Effector memory CD8-positive, alpha-beta T cell (primary cell): Measurements from ENCODE around the gene TSKU.
"Not testable (repeated sequence)": the region's sequence is repeated elsewhere in the genome, so short reads cannot be mapped to it uniquely, and the experiment has no call there.

Experiments used
- ATAC-seq: fragments of 150-1000 bp; cut with Tn5 transposase; replicated peaks from 2 replicates; pipeline ENCODE4 v1.10.0; 2021; ENCODE audit warnings: mild to moderate bottlenecking, moderate library complexity
- DNase-seq, 3 experiments: peaks; one replicate each; pipeline ENCODE4 v3.0.0; 2021
- H3K27ac Mint-ChIP-seq, 2 donors: one replicate each; pipeline ENCODE4 v1.8.0; 2022; ENCODE audit warnings: mild to moderate bottlenecking in 2 of 2, mixed read lengths in 2 of 2, moderate library complexity in 2 of 2
- H3K27me3 Mint-ChIP-seq, 2 donors: one replicate each; pipeline ENCODE4 v1.8.0; 2022; ENCODE audit warnings: mixed read lengths in 2 of 2
- H3K36me3 Mint-ChIP-seq: one replicate; pipeline ENCODE4 v1.8.0; 2022; ENCODE audit warnings: mild to moderate bottlenecking, moderate library complexity, mixed read lengths; ENCODE audit not compliant: insufficient read depth
- H3K4me1 Mint-ChIP-seq, 2 donors: one replicate each; pipeline ENCODE4 v1.8.0; 2022; ENCODE audit warnings: low read depth in 2 of 2, mixed read lengths in 2 of 2
- H3K4me3 Mint-ChIP-seq, 2 donors: one replicate each; pipeline ENCODE4 v1.8.0; 2022; ENCODE audit warnings: mild to moderate bottlenecking in 2 of 2, mixed read lengths in 2 of 2, moderate library complexity in 2 of 2
- H3K9me3 Mint-ChIP-seq, 2 donors: one replicate each; pipeline ENCODE4 v1.8.0; 2022; ENCODE audit warnings: mixed read lengths in 2 of 2

Gene TSKU

DNA sequence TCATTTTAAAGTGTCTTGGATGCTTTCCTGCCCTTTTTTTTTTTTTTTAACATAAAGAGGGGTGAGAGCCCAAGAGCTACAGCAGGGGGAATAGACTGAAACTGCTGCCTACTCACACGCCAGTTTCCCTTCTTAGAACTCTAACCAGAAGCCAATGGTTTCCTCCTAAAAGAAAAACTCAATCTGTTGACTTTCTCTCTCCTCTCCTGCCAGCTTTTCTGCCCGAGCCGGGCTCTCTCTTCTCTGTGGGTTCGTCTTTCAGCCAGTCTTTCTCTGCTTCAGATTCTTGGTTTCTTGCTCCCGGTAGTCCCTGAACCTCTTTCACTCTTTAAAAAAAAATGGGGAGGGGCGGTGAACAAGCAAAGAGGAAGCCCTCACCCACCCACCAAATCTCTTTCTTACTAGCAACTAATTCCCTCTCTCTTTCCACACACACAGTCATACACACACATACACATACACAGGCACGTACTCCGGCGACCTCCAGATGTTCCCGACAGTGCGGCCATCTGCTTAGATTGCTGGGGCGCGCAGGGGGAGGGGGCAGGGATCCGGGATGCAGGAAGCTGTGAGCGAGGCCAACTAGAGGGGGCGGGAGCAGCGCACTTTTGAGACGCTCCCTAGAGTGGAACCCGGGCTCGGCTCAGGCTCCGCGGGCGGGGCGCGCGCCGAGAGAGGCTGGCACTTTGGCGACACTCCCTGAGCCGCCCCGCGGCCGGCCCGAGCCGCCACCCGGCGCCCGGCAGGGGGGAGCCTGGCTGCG lies 444 bp upstream of the TSKU start:
- Mint-ChIP-seq H3K9me3 (peaks cover 0 to 2% of the 10 kb centered on the region in 2 donors), H3K27me3 (peaks cover 69 to 80% of the 10 kb centered on the region in 2 donors), H3K27ac (no peak overlapping the region), H3K36me3 (no peaks in the 10 kb centered on the region), H3K4me1 (peaks cover 4 to 6% of the 10 kb centered on the region in 2 donors), H3K4me3 (peak overlapping the region; percentile 55 to 67)
- DNase-seq (no peak), ATAC-seq (peak; percentile 72)

DNA sequence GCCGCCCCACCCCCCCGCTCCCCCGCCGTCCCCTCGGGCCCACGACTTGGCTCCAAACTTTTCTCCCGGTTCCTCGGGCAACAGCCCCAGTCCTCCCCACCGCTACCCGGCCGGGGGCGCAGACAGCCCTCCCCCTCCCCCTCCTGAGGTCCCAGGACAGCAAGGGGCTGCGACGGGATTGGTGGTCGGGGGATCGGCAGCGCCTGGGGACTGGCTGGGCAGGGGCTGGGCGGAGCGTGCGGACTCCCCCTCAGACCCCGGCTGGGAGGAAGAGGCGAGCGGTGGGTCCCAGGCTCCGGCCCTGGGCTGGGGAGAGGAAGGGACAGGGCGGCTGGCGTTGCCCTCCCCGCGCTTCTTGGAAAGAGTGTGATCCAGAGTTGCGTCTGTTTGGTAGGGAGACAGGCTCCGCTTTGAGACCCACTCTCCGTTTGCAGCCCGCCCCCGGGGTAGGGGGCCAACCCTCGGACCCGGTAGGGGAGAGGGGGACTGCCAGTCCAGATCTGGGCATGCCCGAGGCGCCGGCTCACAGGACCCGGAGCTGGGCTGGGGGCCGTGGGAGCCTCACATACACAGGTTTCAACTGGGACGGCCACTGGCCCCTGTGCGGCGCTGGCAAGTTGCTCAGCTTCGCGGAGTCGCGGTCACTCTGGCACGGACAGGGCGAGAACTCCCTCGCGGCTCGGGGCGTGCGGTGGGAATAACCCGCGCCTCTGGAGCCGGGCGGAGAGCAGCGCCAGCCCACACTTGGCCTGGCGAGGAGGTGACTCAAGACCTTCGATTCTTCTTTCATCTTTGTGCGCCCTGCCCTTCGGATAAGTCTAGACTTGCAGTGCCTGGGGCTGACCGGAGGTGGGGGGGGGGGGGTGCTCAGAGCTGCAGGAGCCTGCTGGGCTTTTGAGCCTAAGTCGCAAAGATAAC lies 999 bp downstream of the TSKU start:
- Mint-ChIP-seq H3K4me1 (peaks cover 4 to 6% of the 10 kb centered on the region in 2 donors), H3K27ac (no peak overlapping the region), H3K36me3 (no peaks in the 10 kb centered on the region), H3K27me3 (peaks cover 55 to 67% of the 10 kb centered on the region in 2 donors), H3K9me3 (no peaks in the 10 kb centered on the region), H3K4me3 (peak overlapping the region; percentile 22 to 52)
- DNase-seq (no peak), ATAC-seq (no peak)

DNA sequence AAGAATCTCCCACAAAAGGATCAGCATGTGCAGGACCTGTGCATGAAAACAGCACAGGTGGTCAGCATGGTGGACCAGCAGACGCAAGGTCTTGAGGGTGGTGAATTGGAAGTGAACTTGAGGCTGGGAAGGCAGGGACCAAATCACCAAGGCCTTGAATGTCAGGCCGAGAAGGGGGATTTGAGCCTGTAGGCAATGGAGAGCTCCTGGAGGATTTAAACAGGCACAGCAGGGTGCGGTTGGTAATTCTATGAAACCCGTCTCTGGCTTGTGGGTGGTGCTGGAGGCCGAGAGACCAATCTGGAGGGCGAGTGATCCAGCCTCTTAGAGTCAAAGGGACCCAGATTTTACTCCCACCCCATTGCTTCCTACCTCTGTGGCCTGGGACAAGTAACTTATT lies 2.4 kb downstream of the TSKU start:
- ATAC-seq, result no peak
- Mint-ChIP-seq H3K27ac (no peak overlapping the region), H3K4me1 (peaks cover 4 to 6% of the 10 kb centered on the region in 2 donors), H3K9me3 (no peaks in the 10 kb centered on the region), H3K4me3 (no peak overlapping the region), H3K36me3 (no peaks in the 10 kb centered on the region), H3K27me3 (peaks cover 42 to 58% of the 10 kb centered on the region in 2 donors)
- DNase-seq, result no peak

DNA sequence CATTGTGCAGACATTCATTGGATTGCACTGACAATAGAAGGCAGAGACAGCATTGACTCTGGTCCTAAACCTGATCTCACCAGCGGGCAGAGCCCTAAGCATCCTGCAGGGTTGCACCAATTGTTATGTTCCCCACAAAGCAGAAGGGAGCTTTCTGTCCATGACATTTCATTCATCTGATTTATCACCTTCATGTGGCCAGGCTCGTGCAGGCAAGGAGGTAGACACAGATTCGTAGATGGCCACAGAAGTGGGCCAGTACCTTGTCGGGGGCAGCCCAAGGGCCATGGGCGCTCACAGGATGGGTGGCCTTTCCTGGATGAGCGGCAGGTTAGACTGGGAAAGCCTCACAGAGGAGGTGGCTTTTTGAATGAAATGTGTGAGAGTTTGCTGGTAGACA lies 2.9 kb downstream of the TSKU start:
- H3K27me3 Mint-ChIP-seq, result peaks cover 37 to 53% of the 10 kb centered on the region in 2 donors
- H3K9me3 Mint-ChIP-seq, result no peaks in the 10 kb centered on the region
- peaks cover 3 to 6% of the 10 kb centered on the region in 2 donors for H3K4me1 Mint-ChIP-seq
- H3K27ac Mint-ChIP-seq, result no peak overlapping the region
- H3K4me3 Mint-ChIP-seq, result no peak overlapping the region
- ATAC-seq, result no peak
- no peaks in the 10 kb centered on the region for H3K36me3 Mint-ChIP-seq
- DNase-seq, result no peak

DNA sequence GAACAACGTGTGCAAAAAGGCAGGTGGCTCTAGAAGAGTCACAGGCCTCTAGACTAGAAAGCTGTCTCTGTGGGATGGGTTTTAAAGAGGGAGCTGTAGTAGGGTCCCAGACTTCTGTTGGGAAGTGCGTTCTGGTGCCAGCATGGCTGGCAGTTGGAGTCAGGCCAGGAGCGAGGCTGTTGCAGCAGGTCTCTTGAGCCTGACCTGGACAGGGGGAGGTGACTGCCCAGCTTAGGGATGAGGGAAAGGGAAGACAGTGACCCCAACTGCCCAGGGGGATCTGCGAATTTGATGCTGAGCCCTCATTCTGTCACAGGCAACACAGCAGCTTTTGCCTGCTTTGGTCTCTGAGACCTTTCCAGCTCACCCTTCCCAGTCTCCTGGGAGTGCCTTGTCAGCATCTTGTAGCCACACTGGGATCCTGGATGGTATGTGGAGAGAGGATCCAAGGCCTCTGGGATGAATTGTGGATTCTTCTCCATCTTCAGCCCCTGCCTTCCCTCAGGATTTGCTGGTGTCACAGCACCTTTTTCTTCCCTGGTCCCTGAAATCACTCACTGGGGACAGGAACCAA lies 3.4 kb downstream of the TSKU start:
- H3K27ac Mint-ChIP-seq, result no peak overlapping the region
- no peaks in the 10 kb centered on the region for H3K9me3 Mint-ChIP-seq
- H3K4me1 Mint-ChIP-seq, result peaks cover 3 to 6% of the 10 kb centered on the region in 2 donors

DNA sequence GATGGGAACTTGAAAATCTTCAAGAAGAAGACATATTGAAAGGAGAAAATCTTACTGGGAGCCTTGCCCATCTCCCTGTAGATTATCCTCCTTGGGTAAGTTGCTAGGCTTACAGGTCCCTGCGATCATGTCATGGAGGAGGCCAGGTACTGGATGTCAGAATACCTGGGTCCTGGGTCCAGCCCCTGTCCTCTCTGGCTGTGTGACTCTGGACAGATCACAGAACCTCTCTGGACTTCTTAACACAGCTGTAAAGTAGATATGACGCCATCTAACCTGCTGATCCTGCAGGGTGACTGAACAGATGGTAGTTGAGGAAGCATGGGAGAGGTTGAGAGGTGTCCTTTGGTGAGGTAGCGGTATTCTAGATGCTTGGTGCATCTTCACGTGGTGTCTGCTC lies 4.1 kb downstream of the TSKU start:
- no peak for ATAC-seq
- H3K27me3 Mint-ChIP-seq, result peaks cover 32 to 40% of the 10 kb centered on the region in 2 donors
- peaks cover 3 to 6% of the 10 kb centered on the region in 2 donors for H3K4me1 Mint-ChIP-seq
- H3K4me3 Mint-ChIP-seq, result no peak overlapping the region
- no peak overlapping the region for H3K27ac Mint-ChIP-seq
- DNase-seq, result no peak
- no peaks in the 10 kb centered on the region for H3K36me3 Mint-ChIP-seq
- H3K9me3 Mint-ChIP-seq, result no peaks in the 10 kb centered on the region

More for the DNA sequence above, 3.4 kb downstream of the TSKU start:
- DNase-seq, result no peak
- H3K27me3 Mint-ChIP-seq, result peaks cover 33 to 48% of the 10 kb centered on the region in 2 donors
- H3K36me3 Mint-ChIP-seq, result no peaks in the 10 kb centered on the region
- no peak for ATAC-seq
- no peak overlapping the region for H3K4me3 Mint-ChIP-seq

DNA sequence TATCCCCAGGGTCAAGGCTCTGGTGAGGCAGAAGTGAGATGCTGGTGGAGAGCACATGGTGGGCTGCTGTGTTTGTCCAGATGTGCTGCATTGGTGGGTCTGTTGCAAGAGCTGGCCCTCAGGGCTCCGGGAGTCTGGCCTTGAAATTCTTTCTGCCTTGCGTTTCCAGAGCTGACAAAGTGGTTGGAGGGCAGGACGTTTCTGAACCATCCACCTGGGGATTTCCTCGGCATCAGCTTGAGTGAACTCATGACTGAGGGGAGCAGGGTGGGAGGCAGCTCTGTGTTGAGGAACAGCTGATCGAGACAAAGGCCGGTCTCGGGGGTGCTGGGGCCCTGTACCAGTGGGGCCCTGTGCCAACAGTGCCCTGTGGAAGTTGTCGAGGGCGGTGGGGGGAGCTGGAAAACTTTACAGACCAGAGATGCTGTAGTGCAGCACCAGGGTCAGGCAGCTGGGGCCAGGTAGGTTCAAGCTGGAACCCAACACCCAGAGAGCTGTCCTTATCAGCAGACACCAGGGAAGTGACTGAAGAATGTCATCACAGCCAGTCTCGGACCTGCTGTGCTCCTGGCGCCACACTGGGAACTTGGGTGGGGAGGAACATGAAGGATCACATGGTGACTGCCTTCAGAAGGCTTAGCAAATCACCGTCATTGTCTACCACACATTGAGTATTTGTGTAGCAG lies 4.9 kb downstream of the TSKU start:
- Mint-ChIP-seq H3K27ac (no peak overlapping the region), H3K27me3 (peaks cover 24 to 32% of the 10 kb centered on the region in 2 donors)

DNA sequence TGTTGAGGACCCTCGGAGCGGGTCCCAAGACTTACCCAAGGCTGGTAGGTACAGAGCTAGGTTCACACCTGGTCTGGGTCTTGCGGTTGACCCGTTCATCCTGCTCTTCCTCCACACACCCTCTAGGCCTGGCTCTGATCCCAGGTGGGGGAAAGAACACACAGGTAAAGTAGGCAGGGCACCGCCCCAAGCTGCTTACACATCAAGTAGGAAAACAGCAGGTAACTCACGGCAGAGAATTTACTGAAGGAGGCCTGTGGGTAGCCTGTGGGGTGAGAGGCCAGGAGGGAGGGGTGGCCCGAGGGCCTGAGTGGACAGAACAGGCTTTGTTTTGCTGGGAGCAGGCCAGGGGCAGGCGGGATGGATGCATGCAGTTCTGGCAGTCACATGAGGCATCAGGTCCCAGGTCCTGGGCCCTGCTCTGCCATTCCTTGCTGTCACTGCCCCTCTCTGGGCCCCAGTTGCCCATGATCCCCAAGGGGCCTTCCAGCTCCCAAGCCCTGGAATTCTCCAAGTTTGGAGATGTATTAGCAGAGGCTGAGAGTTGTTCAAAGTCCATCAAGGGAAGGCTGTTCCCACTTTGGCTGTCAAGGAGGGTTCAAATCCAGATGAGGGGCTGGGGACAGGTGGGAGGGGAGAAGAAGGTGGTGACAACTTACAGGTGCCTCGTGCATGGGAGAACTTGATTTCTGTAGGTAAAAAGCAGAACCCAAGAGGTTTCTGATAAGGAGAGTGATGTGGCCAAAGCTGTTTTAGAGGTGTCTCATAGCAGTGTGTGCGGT lies 5.7 kb downstream of the TSKU start:
- ATAC-seq, result no peak
- H3K27me3 Mint-ChIP-seq, result peaks cover 24 to 30% of the 10 kb centered on the region in 2 donors
- no peaks in the 10 kb centered on the region for H3K9me3 Mint-ChIP-seq
- no peak for DNase-seq
- H3K4me1 Mint-ChIP-seq, result no peaks in the 10 kb centered on the region
- no peak overlapping the region for H3K4me3 Mint-ChIP-seq
- no peaks in the 10 kb centered on the region for H3K36me3 Mint-ChIP-seq
- no peak overlapping the region for H3K27ac Mint-ChIP-seq

More for the DNA sequence above, 4.9 kb downstream of the TSKU start:
- Mint-ChIP-seq H3K36me3 (no peaks in the 10 kb centered on the region), H3K9me3 (no peaks in the 10 kb centered on the region), H3K4me1 (no peaks in the 10 kb centered on the region), H3K4me3 (no peak overlapping the region)
- ATAC-seq (no peak), DNase-seq (no peak)

DNA sequence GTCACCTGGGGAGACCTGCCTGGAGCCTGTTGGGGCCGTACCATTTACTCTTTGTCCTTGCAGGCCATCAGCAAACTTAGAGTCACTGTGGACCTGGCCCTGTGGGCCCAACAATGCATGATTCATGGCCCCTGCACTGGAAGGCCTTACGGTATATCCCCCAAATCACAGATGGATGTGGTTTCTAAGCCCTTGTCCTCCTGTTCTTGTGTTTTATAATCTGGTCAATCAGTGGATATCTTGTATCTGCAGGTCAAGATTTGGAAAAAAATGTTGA lies 6.2 kb downstream of the TSKU start:
- H3K4me3 Mint-ChIP-seq, result no peak overlapping the region
- DNase-seq (no peak), ATAC-seq (no peak)
- H3K27me3 Mint-ChIP-seq, result peaks cover 24 to 30% of the 10 kb centered on the region in 2 donors
- H3K4me1 Mint-ChIP-seq, result no peaks in the 10 kb centered on the region
- H3K27ac Mint-ChIP-seq, result no peak overlapping the region
- H3K9me3 Mint-ChIP-seq, result no peaks in the 10 kb centered on the region
- no peaks in the 10 kb centered on the region for H3K36me3 Mint-ChIP-seq

DNA sequence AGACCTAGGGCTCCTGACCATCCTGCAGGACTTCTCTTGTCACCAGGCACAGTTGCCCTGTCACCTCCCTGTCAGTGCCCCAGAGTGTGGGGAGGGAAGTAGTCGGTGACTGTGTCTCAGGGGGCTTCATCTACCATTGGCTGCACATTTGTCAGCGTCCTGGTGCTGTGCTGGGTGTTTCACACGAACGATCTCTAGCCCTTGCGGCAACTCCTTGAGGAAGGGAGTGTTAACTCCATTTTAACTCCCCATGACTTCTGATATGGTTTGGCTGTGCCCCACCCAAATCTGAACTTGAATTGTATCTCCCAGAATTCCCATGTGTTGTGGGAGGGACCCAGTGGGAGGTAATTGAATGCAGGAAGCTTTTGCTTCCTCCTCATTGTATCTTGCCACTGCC lies 7.1 kb downstream of the TSKU start:
- no peak for DNase-seq
- no peak overlapping the region for H3K27ac Mint-ChIP-seq
- no peaks in the 10 kb centered on the region for H3K36me3 Mint-ChIP-seq
- H3K4me3 Mint-ChIP-seq, result no peak overlapping the region
- no peak for ATAC-seq
- H3K9me3 Mint-ChIP-seq, result no peaks in the 10 kb centered on the region
- H3K27me3 Mint-ChIP-seq, result peaks cover 19 to 22% of the 10 kb centered on the region in 2 donors
- no peaks in the 10 kb centered on the region for H3K4me1 Mint-ChIP-seq

DNA sequence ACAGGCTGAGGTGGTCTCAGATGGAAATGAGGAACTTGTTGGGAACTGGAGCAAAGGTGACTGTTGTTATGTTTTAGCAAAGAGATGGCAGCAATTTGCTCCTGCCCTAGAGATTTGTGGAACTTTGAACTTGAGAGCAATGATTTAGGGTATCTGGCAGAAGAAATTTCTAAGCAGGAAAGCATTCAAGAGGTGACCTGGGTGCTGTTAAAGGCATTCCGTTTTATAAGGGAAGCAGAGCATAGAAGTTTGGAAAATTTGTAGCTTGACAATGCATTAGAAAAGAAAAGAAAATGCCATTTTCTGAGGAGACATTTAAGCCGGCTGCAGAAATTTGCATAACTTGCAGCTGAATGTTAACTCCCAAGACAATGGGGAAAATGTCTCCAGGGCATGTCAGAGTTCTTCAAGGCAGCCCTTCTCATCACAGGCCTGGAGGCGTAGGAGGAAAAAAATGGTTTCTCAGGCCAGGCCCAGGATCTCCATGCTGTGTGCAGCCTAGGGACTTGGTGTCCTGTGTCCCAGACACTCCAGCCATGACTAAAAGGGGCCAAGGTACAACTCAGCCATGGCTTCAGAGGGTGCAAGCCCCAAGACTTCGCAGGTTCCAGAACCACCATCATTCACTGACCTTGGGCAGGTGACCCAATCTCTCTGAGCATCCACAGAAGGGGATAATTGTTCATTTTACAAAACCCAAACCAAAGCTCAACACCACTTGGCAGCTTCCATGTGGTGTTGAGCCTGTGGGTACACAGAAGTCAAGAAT lies 8.0 kb downstream of the TSKU start:
- not testable (repeated sequence) for H3K9me3 Mint-ChIP-seq, H3K27ac Mint-ChIP-seq, H3K36me3 Mint-ChIP-seq, DNase-seq, H3K4me1 Mint-ChIP-seq, H3K4me3 Mint-ChIP-seq, ATAC-seq
- peaks cover 11 to 12% of the 10 kb centered on the region in 2 donors for H3K27me3 Mint-ChIP-seq

DNA sequence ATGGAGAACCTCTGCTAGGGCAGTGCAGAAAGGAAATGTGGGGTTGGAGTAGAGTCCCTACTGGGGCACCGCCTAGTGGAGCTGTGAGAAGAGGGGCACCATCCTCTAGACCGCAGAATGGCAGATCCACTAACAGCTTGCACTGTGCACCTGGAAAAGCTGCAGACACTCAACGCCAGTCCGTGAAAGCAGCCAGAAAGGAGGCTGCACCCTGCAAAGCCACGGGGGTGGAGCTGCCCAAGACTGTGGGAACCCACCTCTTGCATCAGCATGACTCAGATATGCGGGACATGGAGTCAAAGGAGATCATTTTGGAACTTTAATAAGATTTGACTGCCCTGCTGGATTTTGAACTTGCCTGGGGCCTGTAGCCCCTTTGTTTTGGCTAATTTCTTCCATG lies 8.7 kb downstream of the TSKU start:
- Mint-ChIP-seq H3K27me3 (peaks cover 6 to 8% of the 10 kb centered on the region in 2 donors), H3K4me1 (no peaks in the 10 kb centered on the region), H3K9me3 (no peaks in the 10 kb centered on the region), H3K36me3 (no peaks in the 10 kb centered on the region), H3K27ac (no peak overlapping the region), H3K4me3 (no peak overlapping the region)
- DNase-seq (no peak), ATAC-seq (no peak)
